Measurements from ENCODE around the gene PINLYP.
"Not testable (repeated sequence)": the region's sequence is repeated elsewhere in the genome, so short reads cannot be mapped to it uniquely, and the experiment has no call there.

Gene PINLYP

GRCh38 chr19:43547926-43548325 is 27.7 kb upstream of the PINLYP start:
- FAIRE-seq; DNase-seq (ENCODE audit: insufficient read length, low spot score): not testable (repeated sequence)

- FAIRE-seq = no peak
- DNase-seq (ENCODE audit: insufficient read length, low spot score) = no peak
Observed at GRCh38 chr19:43548706-43549105, 26.9 kb upstream of the PINLYP start.

GRCh38 chr19:43551399-43552197 is 24.0 kb upstream of the PINLYP start:
- no peak for FAIRE-seq
- DNase-seq (ENCODE audit: insufficient read length, low spot score) = no peak

GRCh38 chr19:43552198-43552450 is 23.5 kb upstream of the PINLYP start:
- FAIRE-seq = no peak
- no peak for DNase-seq (ENCODE audit: insufficient read length, low spot score)

GRCh38 chr19:43552616-43553015 is 23.0 kb upstream of the PINLYP start:
- no peak for DNase-seq (ENCODE audit: insufficient read length, low spot score)
- no peak for FAIRE-seq

- FAIRE-seq (no peak), DNase-seq (ENCODE audit: insufficient read length, low spot score) (no peak)
Observed at GRCh38 chr19:43553656-43554055, 21.9 kb upstream of the PINLYP start.

GRCh38 chr19:43554317-43554895 is 21.2 kb upstream of the PINLYP start:
- no peak for DNase-seq (ENCODE audit: insufficient read length, low spot score)
- no peak for FAIRE-seq

GRCh38 chr19:43555185-43555770 is 20.3 kb upstream of the PINLYP start:
- FAIRE-seq (peak; percentile 95), DNase-seq (ENCODE audit: insufficient read length, low spot score) (peak; percentile 87)

GRCh38 chr19:43560687-43561086 is 14.9 kb upstream of the PINLYP start:
- FAIRE-seq = no peak
- DNase-seq (ENCODE audit: insufficient read length, low spot score) = no peak

- DNase-seq (ENCODE audit: insufficient read length, low spot score) (no peak), FAIRE-seq (no peak)
Observed at GRCh38 chr19:43561139-43561970, 14.2 kb upstream of the PINLYP start.

GRCh38 chr19:43562226-43562697 is 13.3 kb upstream of the PINLYP start:
- DNase-seq (ENCODE audit: insufficient read length, low spot score) (no peak), FAIRE-seq (no peak)

GRCh38 chr19:43562698-43563241 is 12.8 kb upstream of the PINLYP start:
- FAIRE-seq (peak; percentile 74), DNase-seq (ENCODE audit: insufficient read length, low spot score) (no peak)

- FAIRE-seq (no peak), DNase-seq (ENCODE audit: insufficient read length, low spot score) (no peak)
Observed at GRCh38 chr19:43563816-43564457, 11.7 kb upstream of the PINLYP start.

- FAIRE-seq = no peak
- no peak for DNase-seq (ENCODE audit: insufficient read length, low spot score)
Observed at GRCh38 chr19:43564800-43565199, 10.8 kb upstream of the PINLYP start.

GRCh38 chr19:43569657-43570056 is 5.9 kb upstream of the PINLYP start:
- no peak for FAIRE-seq
- no peak for DNase-seq (ENCODE audit: insufficient read length, low spot score)

- FAIRE-seq (no peak), DNase-seq (ENCODE audit: insufficient read length, low spot score) (no peak)
Observed at GRCh38 chr19:43570174-43570791, 5.3 kb upstream of the PINLYP start.

- DNase-seq (ENCODE audit: insufficient read length, low spot score) (no peak), FAIRE-seq (no peak)
Observed at GRCh38 chr19:43572171-43572588, 3.4 kb upstream of the PINLYP start.

GRCh38 chr19:43574424-43575155 is 1.0 kb upstream of the PINLYP start:
- DNase-seq (ENCODE audit: insufficient read length, low spot score) = no peak
- no peak for FAIRE-seq
